Skeletal muscle tissue (tissue), 4 donors: ENCODE results near the gene GSE1. TPM values are rescaled to one million over a fixed set of nuclear protein-coding genes. Genes with fewer than 3 reads are reported as not detected.

Experiments used
- H3K27ac ChIP-seq: one replicate; pipeline ENCODE4 v1.7.0; 2013; ENCODE audit warnings: mild to moderate bottlenecking, low read depth, low read length, inconsistent platforms
- H3K27me3 ChIP-seq, 3 donors: one replicate each; pipeline ENCODE4 v1.7.0; 2013; ENCODE audit warnings: low read length in 3 of 3; ENCODE audit not compliant: control insufficient read depth in 3 of 3, insufficient read depth in 3 of 3
- H3K36me3 ChIP-seq, 3 donors: one replicate each; pipeline ENCODE4 v1.7.0; 2013; ENCODE audit warnings: low read length in 3 of 3; ENCODE audit not compliant: control insufficient read depth in 3 of 3, insufficient read depth in 3 of 3
- H3K4me1 ChIP-seq, 3 donors: one replicate each; pipeline ENCODE4 v1.7.0; 2013; ENCODE audit warnings: low read length in 3 of 3, mild to moderate bottlenecking in 3 of 3; ENCODE audit not compliant: control insufficient read depth in 3 of 3, insufficient read depth in 3 of 3
- H3K4me3 ChIP-seq, 3 donors: one replicate each; pipeline ENCODE4 v1.7.0; 2013; ENCODE audit warnings: low read length in 3 of 3
- H3K9ac ChIP-seq, 3 donors: one replicate each; pipeline ENCODE4 v1.7.0; 2013; ENCODE audit warnings: low read length in 3 of 3, mild to moderate bottlenecking in 3 of 3, moderate library complexity in 2 of 3, low read depth in 1 of 3
- H3K9me3 ChIP-seq, 3 donors: one replicate each; pipeline ENCODE4 v1.7.0; 2013; ENCODE audit warnings: low read length in 3 of 3; ENCODE audit not compliant: control insufficient read depth in 3 of 3
- total RNA-seq: library from RNA; depleted of rRNA; stranded (reverse); fragments of >200 nt; gene quantifications from one replicate; pipeline ENCODE4 v1.2.3, GENCODE V29; 2014
- donor health status: Osteomylitis.

Gene GSE1
- total RNA-seq, 1 donor from 2014 or later, result 27.7 TPM

- H3K27ac ChIP-seq, result no peak overlapping the region
- H3K9me3 ChIP-seq, result peaks cover 0 to 4% (median 3%) of the 10 kb centered on the region in 3 donors
- H3K4me1 ChIP-seq, result peaks cover 25 to 67% (median 53%) of the 10 kb centered on the region in 3 donors
Measured at GRCh38 chr16:85631230-85631629, 18.1 kb downstream of the GSE1 start.

GRCh38 chr16:85631802-85632393, 18.8 kb downstream of the GSE1 start:
- Histone ChIP-seq H3K36me3 (peaks cover 0 to 6% (median 4%) of the 10 kb centered on the region in 3 donors), H3K4me3 (no peak overlapping the region), H3K9ac (no peak overlapping the region), H3K4me1 (peaks cover 25 to 61% (median 48%) of the 10 kb centered on the region in 3 donors), H3K9me3 (peaks cover 0 to 4% (median 3%) of the 10 kb centered on the region in 3 donors), H3K27me3 (no peaks in the 10 kb centered on the region), H3K27ac (no peak overlapping the region)

More at GRCh38 chr16:85631230-85631629, 18.1 kb downstream of the GSE1 start:
- peaks cover 0 to 6% (median 4%) of the 10 kb centered on the region in 3 donors for H3K36me3 ChIP-seq
- H3K27me3 ChIP-seq, result no peaks in the 10 kb centered on the region
- H3K9ac ChIP-seq, result peak overlapping the region in 1 of 3 donors; percentile 8
- no peak overlapping the region for H3K4me3 ChIP-seq

DNA sequence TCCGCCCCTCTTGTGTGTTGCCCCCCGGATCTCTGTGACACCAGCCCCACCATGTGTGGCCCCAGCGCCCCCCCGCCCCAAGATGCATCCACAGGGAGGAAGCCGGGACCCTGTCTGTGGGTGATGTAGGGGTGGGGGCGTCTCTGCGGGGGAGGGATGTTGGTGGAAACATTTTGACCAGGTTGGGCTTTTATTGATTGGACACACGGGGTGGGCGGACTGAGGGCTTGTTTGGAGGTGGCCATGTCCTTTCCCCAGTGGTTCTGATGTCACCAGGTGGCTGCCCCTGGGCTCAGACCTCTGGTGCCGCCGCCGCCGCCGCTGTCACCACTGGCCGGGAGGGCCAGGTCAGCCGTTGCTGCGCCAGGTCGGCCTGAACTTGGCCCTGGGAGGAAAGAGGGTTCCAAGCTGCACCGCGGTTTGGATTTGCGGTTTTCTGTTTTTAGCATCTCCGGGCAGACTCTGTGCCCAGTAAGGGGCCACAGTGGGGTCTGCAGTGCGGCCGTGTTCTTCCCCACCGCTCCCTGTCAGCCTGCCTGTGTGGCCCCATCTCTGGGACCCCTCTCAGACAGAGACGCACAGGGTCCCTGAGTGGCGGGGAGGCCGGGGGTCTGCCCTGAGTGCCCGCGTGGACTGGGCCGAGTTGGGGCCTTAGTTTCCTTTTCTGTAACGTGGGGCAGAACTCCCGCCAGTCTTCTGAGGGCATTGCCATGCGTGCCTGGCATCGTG, 19.8 kb downstream of the GSE1 start:
- Histone ChIP-seq H3K4me1 (peaks cover 17 to 52% (median 42%) of the 10 kb centered on the region in 3 donors), H3K9ac (no peak overlapping the region), H3K36me3 (peaks cover 0 to 6% (median 4%) of the 10 kb centered on the region in 3 donors), H3K27ac (no peak overlapping the region), H3K27me3 (no peaks in the 10 kb centered on the region), H3K4me3 (no peak overlapping the region), H3K9me3 (peaks cover 0 to 4% (median 3%) of the 10 kb centered on the region in 3 donors)

- H3K4me1 ChIP-seq, result peaks cover 13 to 53% (median 40%) of the 10 kb centered on the region in 3 donors
Measured at GRCh38 chr16:85633438-85633743, 20.3 kb downstream of the GSE1 start.

GRCh38 chr16:85633888-85634287, 20.8 kb downstream of the GSE1 start:
- H3K36me3 ChIP-seq, result peaks cover 0 to 6% (median 4%) of the 10 kb centered on the region in 3 donors
- H3K9me3 ChIP-seq, result peaks cover 0 to 4% (median 3%) of the 10 kb centered on the region in 3 donors
- peaks cover 9 to 52% (median 39%) of the 10 kb centered on the region in 3 donors for H3K4me1 ChIP-seq
- no peak overlapping the region for H3K9ac ChIP-seq
- no peaks in the 10 kb centered on the region for H3K27me3 ChIP-seq
- H3K27ac ChIP-seq, result no peak overlapping the region
- no peak overlapping the region for H3K4me3 ChIP-seq

More at GRCh38 chr16:85633438-85633743, 20.3 kb downstream of the GSE1 start:
- no peak overlapping the region for H3K27ac ChIP-seq
- peaks cover 0 to 4% (median 3%) of the 10 kb centered on the region in 3 donors for H3K9me3 ChIP-seq
- no peaks in the 10 kb centered on the region for H3K27me3 ChIP-seq
- peaks cover 0 to 6% (median 4%) of the 10 kb centered on the region in 3 donors for H3K36me3 ChIP-seq
- H3K4me3 ChIP-seq, result no peak overlapping the region
- no peak overlapping the region for H3K9ac ChIP-seq

- H3K4me1 ChIP-seq, result peaks cover 12 to 53% (median 42%) of the 10 kb centered on the region in 3 donors
- H3K9ac ChIP-seq, result no peak overlapping the region
- no peak overlapping the region for H3K27ac ChIP-seq
- no peak overlapping the region for H3K4me3 ChIP-seq
- peaks cover 0 to 6% (median 4%) of the 10 kb centered on the region in 3 donors for H3K36me3 ChIP-seq
- H3K27me3 ChIP-seq, result no peaks in the 10 kb centered on the region
- H3K9me3 ChIP-seq, result peaks cover 0 to 2% (median 0%) of the 10 kb centered on the region in 3 donors
Measured at GRCh38 chr16:85634747-85635544, 21.8 kb downstream of the GSE1 start.

DNA sequence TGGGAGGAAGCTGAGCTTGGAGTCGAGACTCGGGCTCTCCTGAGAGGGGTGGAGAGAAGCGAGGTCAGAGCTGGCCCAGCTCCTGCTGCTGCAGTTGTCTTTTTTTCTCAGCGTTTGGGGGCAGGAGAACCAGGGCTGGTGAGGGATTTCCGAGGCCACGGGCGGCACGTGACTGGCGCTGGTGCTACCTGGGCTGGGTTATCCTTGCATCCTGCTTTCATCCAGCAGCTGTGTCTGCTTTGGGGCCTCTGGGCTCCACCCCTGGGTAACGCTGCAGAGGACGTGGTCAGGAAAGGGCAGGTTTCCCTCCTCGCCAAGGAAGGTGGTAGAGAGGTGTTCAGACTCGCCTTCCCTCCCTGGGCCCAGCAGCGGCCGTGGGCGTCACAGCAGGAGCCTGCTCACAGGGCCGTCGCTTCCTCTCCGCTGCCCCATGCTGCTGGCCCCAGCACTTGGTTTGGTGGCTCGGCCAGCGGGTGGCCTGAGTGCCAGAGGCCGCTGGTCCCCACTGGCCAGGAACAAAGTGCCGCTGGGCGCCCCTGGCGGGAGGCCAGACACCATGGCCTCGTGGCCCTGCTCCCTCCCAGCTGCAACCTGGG, 22.5 kb downstream of the GSE1 start:
- Histone ChIP-seq H3K9me3 (no peaks in the 10 kb centered on the region), H3K9ac (peak overlapping the region in 1 of 3 donors; percentile 40), H3K4me1 (peaks cover 18 to 53% (median 45%) of the 10 kb centered on the region in 3 donors), H3K27ac (no peak overlapping the region), H3K4me3 (no peak overlapping the region), H3K27me3 (no peaks in the 10 kb centered on the region), H3K36me3 (peaks cover 0 to 6% (median 4%) of the 10 kb centered on the region in 3 donors)

GRCh38 chr16:85636234-85636812, 23.2 kb downstream of the GSE1 start:
- peaks cover 18 to 53% (median 45%) of the 10 kb centered on the region in 3 donors for H3K4me1 ChIP-seq

DNA sequence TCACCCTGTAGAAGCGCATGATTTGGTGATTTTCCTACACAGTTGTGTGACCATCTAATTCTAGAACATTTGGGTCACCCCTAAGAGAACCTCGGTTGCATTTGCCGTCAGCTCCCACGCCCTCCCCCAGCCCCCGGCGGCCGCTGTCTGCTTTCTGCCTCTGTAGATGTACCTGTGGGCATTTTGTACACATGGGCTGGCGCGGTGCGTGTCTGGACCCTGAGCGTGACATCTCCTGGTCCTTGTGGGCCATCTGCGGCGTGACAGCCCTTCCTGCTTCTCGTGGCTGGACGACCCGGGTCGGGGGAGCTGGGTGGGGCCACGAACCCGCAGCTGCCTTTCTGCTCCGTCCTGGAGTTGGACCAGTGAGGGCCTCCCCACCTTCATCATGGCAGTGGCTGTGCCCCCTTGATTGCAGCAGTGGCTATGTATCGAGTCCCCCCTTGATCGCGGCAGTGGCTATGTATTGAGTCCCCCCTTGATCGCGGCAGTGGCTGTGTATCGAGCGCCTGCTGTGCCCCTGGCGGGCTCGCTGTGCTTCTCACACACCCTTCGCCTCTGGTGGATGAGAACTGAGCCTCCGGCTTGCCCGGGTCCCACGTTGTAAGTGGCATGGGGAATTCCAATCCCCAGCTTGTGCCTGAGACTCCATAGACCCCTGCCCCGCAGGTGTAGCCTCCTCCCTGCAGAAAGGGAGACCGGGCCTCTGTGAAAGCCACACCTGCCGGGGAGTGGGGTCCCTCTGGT, 24.1 kb downstream of the GSE1 start:
- H3K4me1 ChIP-seq, result peaks cover 23 to 51% (median 45%) of the 10 kb centered on the region in 3 donors
- H3K4me3 ChIP-seq, result no peak overlapping the region
- peaks cover 0 to 6% (median 4%) of the 10 kb centered on the region in 3 donors for H3K36me3 ChIP-seq
- no peaks in the 10 kb centered on the region for H3K9me3 ChIP-seq
- no peaks in the 10 kb centered on the region for H3K27me3 ChIP-seq
- H3K27ac ChIP-seq, result no peak overlapping the region
- no peak overlapping the region for H3K9ac ChIP-seq

More at GRCh38 chr16:85636234-85636812, 23.2 kb downstream of the GSE1 start:
- no peaks in the 10 kb centered on the region for H3K27me3 ChIP-seq
- peaks cover 0 to 6% (median 4%) of the 10 kb centered on the region in 3 donors for H3K36me3 ChIP-seq
- no peak overlapping the region for H3K4me3 ChIP-seq
- H3K27ac ChIP-seq, result no peak overlapping the region
- no peaks in the 10 kb centered on the region for H3K9me3 ChIP-seq
- no peak overlapping the region for H3K9ac ChIP-seq
